RCC 7860 (cell line): ENCODE data around the gene PROB1.
"Not testable (repeated sequence)": the region's sequence is repeated elsewhere in the genome, so short reads cannot be mapped to it uniquely, and the experiment has no call there.

Source experiments
- DNase-seq: peaks from one replicate; pipeline ENCODE4 v3.0.0-alpha.2; 2015; ENCODE audit warnings: low spot score
- FAIRE-seq: peaks from 2 replicates; lab custom pipeline; 2012; peaks lifted over from hg19 to GRCh38; lab: Jason Lieb, UNC

Gene PROB1

GRCh38 chr5:139414581-139415130 is 19.8 kb upstream of the PROB1 start:
- DNase-seq (no peak), FAIRE-seq (no peak)

GRCh38 chr5:139413963-139414362 is 19.1 kb upstream of the PROB1 start:
- DNase-seq, result no peak
- no peak for FAIRE-seq

GRCh38 chr5:139413153-139413552 is 18.2 kb upstream of the PROB1 start:
- no peak for FAIRE-seq

GRCh38 chr5:139410993-139411828 is 16.3 kb upstream of the PROB1 start:
- FAIRE-seq, result no peak
- DNase-seq, result no peak

More at GRCh38 chr5:139413153-139413552, 18.2 kb upstream of the PROB1 start:
- no peak for DNase-seq

- no peak for FAIRE-seq
- DNase-seq, result no peak
These were observed 15.5 kb upstream of the PROB1 start for GRCh38 chr5:139410121-139410992.

- not testable (repeated sequence) for DNase-seq, FAIRE-seq
These were observed 14.2 kb upstream of the PROB1 start for GRCh38 chr5:139409116-139409515.

- FAIRE-seq (no peak), DNase-seq (no peak)
These were observed 13.3 kb upstream of the PROB1 start for GRCh38 chr5:139408191-139408590.

- FAIRE-seq (no peak), DNase-seq (no peak)
These were observed 12.6 kb upstream of the PROB1 start for GRCh38 chr5:139407517-139407916.

GRCh38 chr5:139406963-139407362 is 12.1 kb upstream of the PROB1 start:
- no peak for DNase-seq
- no peak for FAIRE-seq

- no peak for FAIRE-seq
- DNase-seq, result no peak
These were observed 9.6 kb upstream of the PROB1 start for GRCh38 chr5:139404484-139404840.

GRCh38 chr5:139403787-139404483 is 9.0 kb upstream of the PROB1 start, which contains the start of gene SPATA24:
Gene SPATA24, minus strand, starts transcription at chr5:139404089. Its CDS starts 29 bp downstream, at chr5:139404060.
- DNase-seq (peak; percentile 86), FAIRE-seq (peak; percentile 62)

- FAIRE-seq (no peak), DNase-seq (no peak)
These were observed 8.5 kb upstream of the PROB1 start for GRCh38 chr5:139403418-139403786.

GRCh38 chr5:139402561-139403158 is 7.8 kb upstream of the PROB1 start:
- FAIRE-seq (no peak), DNase-seq (no peak)

GRCh38 chr5:139401546-139401945 is 6.6 kb upstream of the PROB1 start:
- no peak for DNase-seq

GRCh38 chr5:139399501-139400121 is 4.7 kb upstream of the PROB1 start:
- FAIRE-seq, result no peak
- DNase-seq, result no peak

More at GRCh38 chr5:139401546-139401945, 6.6 kb upstream of the PROB1 start:
- no peak for FAIRE-seq

GRCh38 chr5:139397921-139398320 is 3.0 kb upstream of the PROB1 start:
- FAIRE-seq, result no peak
- DNase-seq, result no peak

- DNase-seq, result no peak
- FAIRE-seq, result no peak
These were observed 1.8 kb upstream of the PROB1 start for GRCh38 chr5:139396691-139397090.

- no peak for FAIRE-seq
These were observed 1.1 kb upstream of the PROB1 start for GRCh38 chr5:139395844-139396640.

GRCh38 chr5:139394123-139394653 is 716 bp downstream of the PROB1 start:
- DNase-seq (no peak), FAIRE-seq (no peak)

More at GRCh38 chr5:139395844-139396640, 1.1 kb upstream of the PROB1 start:
- no peak for DNase-seq
